LNCaP clone FGC (cell line): ENCODE results near the gene GLS2.
"Not testable (repeated sequence)": the region's sequence is repeated elsewhere in the genome, so short reads cannot be mapped to it uniquely, and the experiment has no call there.

ENCODE experiments used
- DNase-seq: peaks from one replicate; pipeline ENCODE4 v3.0.0-alpha.2; 2011; ENCODE audit warnings: low read depth
- H3K4me3 ChIP-seq: 2 replicates; pipeline ENCODE4 v1.5.1; 2011; ENCODE audit warnings: mild to moderate bottlenecking, low read depth, low read length, control low read depth
- TF ChIP-seq, protein P1 (sequence below): IDR thresholded peaks from 2 replicates; pipeline ENCODE4 v1.5.1; 2012; ENCODE audit warnings: mild to moderate bottlenecking; ENCODE audit not compliant: control insufficient read depth, insufficient read depth; ENCODE audit errors: extremely low read depth

The GLS2 gene

DNA sequence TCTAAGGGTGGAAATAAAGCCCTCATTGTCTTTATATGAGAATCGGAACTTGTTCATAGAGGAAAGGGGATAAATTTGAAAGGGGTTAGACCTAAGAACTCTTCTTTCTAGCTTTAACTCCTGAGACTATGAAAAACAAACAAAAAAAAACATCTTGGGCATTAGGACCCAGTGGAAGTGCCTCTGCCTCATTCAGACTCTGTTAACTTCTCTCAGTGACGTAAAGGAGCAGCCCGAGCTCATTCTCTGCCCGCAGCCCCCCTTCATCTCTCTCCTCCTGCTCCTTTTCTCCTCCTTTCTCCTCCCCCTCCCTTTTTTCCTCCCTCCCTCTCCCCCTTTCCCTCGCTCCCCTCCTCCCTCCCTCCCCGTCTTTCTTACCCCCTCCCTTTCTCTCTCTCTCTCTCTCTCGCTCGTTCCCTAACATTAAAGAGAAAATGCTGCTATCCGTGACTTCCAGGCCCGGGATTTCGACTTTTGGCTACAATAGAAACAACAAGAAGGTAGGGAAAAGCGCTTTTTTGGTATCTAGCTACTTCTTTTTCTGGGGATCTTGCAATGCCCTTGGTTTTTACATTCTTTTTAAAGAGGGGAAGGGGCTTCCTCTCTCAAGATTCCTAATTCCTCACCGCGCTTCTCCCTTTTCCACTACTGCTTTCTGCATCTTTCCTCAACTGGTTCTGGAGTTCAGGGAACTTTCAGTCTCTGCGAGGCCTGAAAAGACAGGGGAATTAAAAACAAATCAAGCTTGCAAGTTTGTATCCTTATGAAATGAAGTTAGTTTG lies 33.8 kb upstream of the GLS2 start, which contains the start of gene RBMS2:
TSS of gene RBMS2 (plus strand) at position 231 of the 782 bp plus-strand sequence. CDS start at position 435, 204 bp downstream.
- TF ChIP-seq, protein P1, sequence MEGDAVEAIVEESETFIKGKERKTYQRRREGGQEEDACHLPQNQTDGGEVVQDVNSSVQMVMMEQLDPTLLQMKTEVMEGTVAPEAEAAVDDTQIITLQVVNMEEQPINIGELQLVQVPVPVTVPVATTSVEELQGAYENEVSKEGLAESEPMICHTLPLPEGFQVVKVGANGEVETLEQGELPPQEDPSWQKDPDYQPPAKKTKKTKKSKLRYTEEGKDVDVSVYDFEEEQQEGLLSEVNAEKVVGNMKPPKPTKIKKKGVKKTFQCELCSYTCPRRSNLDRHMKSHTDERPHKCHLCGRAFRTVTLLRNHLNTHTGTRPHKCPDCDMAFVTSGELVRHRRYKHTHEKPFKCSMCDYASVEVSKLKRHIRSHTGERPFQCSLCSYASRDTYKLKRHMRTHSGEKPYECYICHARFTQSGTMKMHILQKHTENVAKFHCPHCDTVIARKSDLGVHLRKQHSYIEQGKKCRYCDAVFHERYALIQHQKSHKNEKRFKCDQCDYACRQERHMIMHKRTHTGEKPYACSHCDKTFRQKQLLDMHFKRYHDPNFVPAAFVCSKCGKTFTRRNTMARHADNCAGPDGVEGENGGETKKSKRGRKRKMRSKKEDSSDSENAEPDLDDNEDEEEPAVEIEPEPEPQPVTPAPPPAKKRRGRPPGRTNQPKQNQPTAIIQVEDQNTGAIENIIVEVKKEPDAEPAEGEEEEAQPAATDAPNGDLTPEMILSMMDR: no peak
- DNase-seq: peak; percentile 52
- H3K4me3 ChIP-seq: peak within 1 kb of the TSS; percentile 56

DNA sequence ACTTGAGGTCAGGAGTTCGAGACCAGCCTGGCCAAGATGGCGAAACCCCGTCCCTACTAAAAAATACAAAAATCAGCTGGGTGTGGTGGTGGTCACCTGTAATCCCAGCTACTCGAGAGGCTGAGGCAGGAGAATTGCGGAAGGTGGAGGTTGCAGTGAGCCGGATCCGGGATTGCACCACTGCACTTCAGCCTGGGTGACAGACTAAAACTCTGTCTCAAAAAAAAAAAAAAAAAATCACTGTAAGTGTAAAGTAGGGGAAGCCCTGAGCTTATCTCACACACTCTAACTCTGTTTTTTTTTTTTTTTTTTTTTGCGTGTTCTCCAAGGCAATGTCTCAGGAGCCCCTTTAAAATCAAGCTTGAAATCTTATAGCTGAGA lies 33.2 kb upstream of the GLS2 start:
- H3K4me3 ChIP-seq: peak overlapping the region; percentile 56
- TF ChIP-seq, protein P1: no peak
- no peak for DNase-seq

DNA sequence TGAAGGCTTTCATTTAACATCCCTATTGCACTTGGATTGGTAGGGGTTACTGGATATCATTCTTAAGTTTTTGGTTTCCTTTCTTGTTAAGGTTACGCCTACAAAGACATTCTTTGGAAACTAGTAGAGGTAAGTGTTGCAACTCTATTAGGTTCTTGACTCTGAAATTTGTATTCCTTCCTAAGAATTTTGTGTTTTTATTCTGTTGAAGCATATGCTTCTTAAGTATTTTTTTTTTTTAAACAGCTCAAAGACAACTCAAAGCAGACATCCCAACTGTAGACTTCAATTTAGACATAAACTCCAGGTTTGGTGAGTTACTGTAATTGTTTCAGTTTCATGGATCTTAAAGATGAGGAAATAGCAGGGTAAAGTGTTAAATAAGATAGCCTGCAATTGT lies 32.5 kb upstream of the GLS2 start:
- TF ChIP-seq, protein P1: no peak
- no peak overlapping the region for H3K4me3 ChIP-seq
- DNase-seq: no peak

DNA sequence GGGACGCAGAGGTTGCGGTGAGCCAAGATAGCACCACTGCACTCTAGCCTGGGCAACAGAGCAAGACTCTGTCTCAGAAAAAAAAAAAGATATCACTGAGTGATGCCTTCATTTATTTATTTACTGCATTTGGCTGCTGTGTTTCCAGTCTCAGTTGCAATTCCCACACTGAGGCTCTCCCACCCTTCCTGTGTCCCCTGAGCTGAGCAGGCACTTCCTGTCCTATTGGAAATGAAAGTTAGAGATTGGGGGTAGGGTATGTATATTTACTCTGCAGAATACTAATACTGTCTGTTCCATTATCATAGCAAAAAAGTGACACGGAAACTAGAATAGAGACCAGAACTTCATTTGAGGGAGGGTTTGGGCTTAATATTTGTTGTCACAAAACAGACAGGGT lies 32.1 kb upstream of the GLS2 start:
- DNase-seq: no peak
- TF ChIP-seq, protein P1: no peak
- no peak overlapping the region for H3K4me3 ChIP-seq

DNA sequence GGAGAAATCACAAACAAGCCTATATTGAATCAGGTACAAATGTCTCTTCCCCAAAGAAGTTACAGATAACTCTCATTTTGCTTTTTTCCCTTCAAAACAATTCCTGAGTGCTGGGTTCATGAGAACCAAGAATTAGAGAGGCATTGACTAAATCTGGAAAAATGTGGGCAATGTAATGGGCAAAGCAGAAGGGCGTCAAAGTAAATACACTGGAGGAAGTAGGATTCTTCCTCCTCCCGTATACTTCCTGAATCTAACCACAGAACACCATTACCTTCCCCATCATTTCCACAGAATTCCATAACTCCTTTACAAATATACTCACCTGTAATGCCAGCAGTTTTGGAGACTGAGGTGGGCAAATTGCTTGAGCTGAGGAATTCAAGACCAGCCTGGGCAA lies 30.6 kb upstream of the GLS2 start:
- H3K4me3 ChIP-seq: no peak overlapping the region
- TF ChIP-seq, protein P1: no peak
- no peak for DNase-seq

DNA sequence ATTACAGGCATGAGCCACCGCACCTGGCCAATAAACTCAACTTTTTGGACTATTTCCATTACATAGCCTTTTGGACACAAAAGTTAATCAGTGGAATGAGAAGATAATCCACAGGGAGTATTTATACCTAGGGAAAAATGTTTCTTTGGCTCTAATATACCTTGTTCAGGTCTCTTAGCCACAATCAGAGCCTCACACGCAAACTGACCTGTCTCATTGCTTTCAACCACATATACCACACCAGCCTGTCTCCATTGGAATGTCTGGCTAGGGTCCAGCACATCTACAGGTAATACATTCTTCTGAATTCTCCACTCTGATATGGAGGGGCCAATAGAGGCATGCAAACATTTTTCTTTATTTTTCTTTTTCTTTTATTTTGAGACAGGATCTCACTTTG lies 29.9 kb upstream of the GLS2 start:
- DNase-seq: no peak
- TF ChIP-seq, protein P1: no peak
- H3K4me3 ChIP-seq: no peak overlapping the region

DNA sequence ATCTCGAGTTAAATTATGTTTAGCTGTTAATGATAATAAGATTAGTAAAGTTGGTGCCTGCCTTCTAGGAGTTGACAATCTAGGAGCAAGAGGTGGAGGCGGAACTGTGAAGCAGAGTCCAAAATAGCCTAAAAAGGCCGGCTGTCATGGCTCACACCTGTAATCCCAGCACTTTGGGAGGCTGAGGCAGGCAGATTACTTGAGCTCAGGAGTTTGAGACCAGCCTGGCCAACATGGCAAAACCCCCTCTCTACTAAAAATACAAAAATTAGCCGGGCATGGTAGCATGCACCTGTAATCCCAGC lies 26.0 kb upstream of the GLS2 start:
- not testable (repeated sequence) for DNase-seq, H3K4me3 ChIP-seq
